NCI-H128 (cell line): ENCODE data around the gene KCND3.
A peak's percentile ranks its signal among the peaks of the same experiment; 100 is the strongest.

Source experiments
- DNase-seq: peaks from one replicate; lab custom pipeline; 2025; ENCODE audit not compliant: unreplicated experiment; lab: John Stamatoyannopoulos, UW

Gene KCND3

DNA sequence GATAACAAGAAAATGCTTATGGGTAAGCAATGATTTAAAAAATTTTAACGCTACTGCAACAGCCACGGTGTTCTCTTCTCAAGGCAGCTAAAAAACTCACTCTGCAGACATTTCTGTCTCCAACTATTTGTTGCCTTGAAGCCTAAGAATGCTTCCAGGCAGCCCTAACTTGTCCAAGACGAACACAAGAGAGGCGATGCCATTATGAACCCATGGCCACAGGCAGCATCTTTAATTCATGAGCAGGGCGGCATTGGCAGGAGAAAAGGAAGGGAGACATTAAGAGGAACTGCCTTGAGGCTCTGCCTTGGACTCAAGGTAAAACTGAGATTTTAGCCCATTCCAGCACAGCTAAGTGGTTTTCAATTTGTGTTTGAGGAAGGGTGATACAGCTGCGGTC lies 67.5 kb downstream of the KCND3 start:
- no peak for DNase-seq

DNA sequence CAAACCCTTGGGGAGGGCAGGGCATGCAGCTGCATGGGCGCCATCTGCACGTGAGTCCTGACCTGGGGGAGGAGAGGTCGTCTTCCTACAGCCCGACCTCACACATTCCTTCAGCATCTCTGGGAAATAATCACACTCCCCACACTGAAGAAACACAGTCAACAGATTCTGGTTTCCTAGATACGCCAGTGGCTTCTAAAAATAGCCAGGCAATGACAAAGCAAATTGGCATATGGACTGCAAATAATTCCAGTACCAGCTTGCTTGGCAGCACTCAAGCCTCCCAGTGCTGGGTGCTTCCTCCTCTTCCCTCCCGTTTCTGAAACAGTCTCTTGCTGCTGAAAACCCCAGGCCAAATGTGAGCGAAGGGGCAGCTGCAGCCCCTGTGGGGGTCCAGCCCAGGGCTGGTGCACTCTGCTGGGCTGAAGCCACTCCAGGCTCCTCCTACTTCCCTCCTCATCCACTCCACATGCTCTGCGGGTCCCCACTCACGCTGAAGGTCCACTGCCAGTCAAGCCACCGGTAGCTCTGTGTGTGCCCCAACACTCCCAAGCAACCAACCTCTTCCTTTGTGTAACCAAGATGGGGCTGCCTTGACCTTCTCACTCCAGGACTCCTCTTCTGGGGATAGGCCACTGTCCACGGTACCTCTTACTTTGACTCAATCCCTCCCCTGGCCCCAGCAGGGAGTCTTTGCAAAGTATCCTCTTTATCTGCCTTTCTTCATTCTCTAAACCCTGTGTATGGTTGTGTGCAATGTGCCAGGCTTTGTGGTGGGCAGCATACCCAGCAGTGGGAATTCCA lies 69.0 kb downstream of the KCND3 start:
- no peak for DNase-seq

DNA sequence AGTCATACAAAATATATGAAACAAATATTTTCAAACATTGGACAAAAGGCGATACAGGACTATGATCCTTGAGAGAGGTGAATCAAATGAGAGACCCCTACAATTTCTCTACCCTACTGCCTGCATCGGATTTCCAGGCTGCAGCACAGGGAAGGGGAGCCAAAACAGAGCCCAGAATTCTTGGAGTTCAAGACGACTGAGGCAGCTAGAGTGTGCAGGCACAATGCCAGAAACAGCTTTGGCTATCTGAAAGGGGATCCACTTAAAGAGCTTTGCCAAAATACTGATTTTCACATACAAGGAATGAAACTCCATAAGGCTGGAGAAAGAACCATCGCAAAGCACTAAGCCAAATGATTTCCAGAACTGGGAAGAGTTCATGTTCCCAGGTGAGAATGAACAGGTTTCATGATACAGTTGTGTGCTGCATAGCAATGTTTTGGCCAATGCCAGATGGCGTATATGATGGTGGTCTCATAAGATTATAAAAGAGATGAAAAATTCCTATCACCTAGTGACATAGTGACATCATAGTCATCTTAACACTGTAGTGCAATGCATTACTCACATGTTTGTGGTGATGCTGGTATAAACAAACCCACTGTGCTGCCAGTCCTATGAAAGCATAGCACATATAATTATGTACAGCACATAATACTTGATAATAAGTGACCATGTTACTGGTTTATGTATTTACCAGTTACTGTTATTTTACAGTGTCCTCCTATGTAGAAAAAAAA lies 77.5 kb downstream of the KCND3 start:
- DNase-seq, result no peak

DNA sequence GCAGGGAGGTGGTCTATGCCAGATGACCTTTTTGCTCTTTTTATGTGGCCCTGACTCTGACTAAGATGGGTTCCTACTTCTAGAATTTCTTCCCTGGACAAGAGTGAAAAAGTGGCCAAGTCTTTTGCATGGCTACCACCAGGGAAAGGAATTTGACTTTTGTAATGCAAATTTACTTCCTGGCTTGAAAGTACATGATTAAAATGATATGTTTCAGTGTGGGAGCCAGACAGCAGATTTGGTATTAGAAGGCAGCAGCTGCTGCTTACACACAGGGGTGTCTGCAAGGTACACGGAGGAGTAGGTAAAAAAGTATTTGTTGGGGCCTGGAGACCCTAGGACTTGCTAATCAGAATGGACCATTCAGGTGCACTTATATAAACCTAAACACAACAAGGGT lies 78.4 kb downstream of the KCND3 start:
- DNase-seq, result no peak

DNA sequence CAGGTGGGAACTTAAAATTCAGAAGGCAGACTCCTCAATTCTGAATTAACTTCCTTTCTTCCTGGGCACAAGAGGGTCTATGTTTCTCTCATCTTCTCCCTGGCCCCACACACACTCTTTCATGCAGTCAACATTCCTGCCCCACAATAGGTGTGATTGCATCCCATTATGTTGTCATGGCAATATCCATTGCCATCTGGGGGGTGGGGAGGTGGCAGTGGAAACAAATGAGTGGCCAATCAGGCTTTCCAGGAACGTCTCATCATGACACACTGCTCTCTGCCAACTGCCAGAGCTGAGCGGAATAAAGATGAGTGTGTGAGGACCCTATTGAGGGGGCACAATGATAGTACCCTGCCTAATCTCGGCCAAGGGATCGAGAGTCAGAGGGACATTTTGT lies 80.4 kb downstream of the KCND3 start:
- DNase-seq, result no peak

DNA sequence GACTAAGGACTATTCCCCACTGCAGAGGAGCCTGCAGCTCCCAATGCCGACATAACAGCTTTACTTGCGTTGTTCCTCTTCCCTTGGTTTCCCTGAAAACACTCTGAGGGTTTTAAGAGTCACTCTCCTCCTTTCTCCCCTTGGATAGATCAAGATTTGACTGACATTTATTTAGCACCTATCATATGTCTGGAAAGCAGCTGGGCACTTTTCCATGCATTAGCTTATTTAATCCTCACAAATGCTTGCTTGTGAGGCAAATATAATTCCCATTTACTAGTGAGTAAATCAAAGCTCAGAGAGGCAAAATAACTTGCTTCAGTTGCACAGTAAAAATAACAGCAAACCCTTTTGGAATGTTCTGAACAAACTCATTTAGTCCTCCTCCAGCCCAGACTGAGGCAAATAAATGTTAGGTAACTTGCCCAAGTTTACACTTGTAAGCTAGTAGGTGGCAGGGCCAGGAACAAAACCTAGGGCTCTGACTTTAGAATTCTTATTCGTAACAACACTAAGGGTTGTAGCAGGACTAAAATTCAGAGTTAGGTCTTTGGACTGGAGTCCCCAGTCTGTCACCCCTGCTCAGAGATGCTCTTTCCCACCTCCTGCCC lies 81.4 kb downstream of the KCND3 start:
- no peak for DNase-seq

DNA sequence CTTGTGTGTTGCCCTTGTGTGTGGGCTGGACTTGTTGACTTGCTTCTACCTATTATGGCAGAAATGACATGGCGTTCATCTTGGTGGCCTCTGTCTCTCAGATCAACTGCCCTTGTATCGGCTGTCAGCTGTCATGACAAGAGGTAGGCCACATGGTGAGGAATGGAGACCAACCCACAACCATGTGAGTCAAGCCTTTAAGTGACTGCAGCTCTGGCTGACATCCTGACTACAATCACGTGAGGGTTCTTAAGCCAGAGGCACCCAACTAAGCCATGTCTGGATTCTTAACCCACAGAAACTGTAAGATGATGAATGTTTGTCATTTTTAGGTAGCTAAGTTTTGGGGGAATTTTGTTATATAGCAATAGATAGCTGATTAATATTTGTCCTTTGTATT lies 82.1 kb downstream of the KCND3 start:
- DNase-seq, result no peak

DNA sequence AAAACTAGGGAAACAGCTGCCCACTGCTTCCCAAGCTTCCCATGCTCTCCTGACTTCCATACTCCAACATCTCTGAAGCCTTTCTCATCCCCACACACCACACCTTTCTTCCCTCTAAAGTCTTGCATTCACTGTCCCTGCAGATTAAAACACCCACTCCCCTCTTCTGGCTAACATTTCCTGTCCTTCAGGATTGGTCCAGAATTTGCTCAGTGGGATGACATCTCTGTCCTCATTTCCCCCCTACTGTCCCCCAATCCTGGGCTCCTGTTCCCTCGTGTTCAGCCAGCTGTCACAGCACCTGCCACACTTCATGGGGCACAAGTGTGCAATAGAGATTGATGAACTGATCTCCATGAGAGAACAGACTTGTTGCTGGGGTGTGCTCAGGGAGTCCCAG lies 82.7 kb downstream of the KCND3 start:
- DNase-seq, result no peak

DNA sequence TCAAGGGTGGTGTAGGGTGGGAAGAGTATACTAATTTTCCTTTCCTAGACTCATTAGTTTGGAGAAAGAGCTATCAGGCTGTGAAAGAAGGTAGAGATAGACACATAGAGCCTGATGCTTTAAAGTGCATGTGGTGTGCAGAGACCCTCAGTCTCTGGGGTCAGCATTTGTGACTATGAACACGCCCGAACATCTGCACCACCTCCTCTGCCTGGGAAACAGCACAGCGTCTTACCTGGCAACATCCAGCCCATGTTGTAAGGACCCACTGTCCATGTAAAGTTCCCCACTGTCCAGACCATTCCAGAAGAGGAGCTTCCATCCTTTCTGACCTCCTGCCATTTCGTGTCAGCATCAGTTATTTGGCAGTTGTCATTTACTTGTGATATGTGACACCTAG lies 83.4 kb downstream of the KCND3 start:
- DNase-seq, result no peak

DNA sequence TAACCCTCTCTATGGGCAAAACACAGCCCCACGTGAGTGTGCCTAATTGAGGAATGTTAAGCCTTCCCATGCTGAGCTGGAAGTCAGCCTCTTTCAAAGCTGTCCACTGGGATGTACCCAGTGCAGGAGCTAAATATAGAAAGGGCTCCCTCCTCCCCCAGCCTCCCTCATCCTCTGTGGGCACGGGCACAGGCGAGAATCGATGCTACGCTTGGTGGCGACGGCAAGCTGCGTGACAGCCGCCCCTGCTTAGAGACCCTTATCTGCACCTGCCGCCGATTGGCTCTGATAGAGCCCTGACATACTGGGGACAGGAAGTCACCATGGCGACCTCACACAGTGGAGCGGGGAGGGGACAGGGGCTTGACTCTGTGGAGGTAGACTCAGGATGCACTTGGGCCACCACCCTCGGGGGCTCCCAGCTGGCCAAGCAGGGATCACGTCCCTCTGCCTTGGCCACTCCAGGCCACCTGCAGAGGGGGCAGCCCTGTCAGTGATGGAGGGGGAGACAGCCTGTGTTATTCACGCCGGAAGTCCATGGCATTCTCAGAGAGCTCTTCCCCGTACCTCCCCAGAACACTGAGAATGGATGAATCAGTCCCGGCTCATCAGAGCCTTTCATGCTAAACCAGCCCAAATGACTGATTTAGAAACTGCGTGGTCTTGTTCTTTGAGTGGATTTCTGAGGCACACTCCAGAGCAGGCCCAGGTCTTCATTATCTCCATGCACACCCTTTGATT lies 84.8 kb downstream of the KCND3 start:
- peak; percentile 73 for DNase-seq

DNA sequence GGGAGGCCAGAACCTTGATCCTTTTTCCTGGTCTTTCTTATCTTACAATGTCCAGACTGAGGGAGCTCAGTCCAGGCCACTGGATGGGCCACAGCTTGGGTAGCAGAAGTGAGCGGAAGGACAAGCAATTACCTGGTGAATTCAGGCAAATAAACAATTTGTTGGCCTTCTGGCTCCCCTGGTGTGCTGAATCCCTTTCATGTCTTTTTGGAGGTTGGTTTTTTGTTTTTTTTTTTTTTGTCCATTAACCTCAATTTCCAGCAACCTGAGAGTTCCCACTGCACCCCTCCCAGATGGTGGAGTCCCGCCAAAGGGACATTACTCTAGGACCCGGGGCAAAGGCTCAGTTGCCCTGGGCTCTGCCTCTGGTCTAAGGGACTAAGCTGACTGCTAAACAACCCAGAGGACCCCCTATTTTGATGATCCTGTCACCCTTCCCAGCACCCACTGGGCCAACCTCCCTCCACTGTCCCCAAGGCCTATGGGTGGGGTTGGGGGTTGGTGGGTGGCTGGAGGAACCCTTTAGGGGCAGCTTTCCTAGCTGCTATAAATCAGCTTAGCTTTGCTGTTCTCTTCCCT lies 85.5 kb downstream of the KCND3 start:
- no peak for DNase-seq

DNA sequence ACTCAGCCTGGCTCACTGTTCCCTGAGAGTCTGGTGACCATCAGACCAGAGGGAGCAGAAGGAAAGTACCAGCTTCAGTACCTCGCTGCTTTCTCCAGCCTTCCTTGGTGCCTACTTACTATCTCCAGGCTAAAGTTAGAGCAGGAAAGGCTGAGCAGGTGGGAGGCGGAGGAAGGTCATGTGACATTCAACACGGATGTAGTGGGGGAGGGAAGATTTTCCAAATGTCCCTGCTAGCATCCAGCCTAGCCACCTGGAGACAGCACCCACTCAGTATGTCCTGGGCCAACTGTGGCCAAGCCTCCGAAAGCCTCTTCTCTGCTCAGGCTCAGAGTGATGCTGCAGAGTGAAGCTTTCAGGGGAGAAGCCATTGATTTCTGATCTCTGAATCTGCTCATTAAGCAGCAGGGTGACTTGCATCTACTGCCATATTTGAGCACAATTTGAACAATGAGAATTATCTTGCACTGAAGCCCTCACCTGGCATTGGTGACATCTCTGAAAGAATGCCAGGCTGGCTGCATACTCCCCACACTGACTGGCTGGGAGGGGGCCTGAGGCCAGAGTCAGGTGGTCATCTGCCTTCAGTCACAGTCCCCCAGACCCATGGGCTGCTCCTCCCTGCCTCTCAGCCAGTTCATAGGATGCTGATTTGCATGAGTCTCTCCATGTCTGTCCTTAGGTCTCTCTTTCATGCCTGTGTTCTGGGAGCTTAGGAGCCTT lies 86.2 kb downstream of the KCND3 start:
- no peak for DNase-seq

DNA sequence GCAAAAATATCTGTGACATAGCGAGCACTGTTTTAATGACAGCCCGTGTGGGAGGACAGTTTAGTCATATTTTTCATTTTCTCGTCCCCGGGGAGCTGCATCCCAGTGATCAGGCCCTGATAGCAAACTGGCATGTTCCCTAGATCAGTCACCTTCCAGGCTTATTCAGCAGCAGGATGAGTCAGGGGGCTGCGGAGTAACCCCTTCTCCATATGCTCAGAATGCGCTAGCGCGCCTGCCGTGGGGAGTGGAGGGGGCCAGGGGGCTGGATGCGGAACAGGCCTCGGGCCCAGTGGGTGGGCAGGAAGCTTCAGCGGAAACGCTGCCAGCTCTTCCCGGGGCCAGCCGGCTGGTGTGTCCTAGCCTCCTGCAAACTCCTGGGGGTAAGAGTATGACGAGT lies 94.0 kb downstream of the KCND3 start:
- DNase-seq, result no peak

DNA sequence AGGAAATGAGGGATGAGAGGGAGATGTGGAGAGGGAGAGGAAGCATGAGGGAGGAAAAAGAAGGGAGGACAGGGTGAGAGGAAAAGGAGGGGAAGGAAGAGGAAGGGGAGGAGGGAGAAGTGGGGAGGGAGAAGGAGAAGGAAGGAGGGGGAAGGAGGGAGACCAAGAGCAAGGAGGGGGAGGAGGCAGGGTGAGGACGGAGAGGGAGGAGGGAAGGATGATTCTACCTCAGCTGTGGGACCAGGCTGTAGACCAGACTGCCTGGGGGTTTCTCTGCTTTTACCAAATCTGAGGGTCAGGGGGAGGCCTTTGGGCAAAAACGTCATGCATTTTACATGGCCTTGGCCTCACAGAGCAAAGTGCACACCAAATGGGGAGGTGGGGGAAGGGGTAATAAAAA lies 94.5 kb downstream of the KCND3 start:
- DNase-seq, result no peak

DNA sequence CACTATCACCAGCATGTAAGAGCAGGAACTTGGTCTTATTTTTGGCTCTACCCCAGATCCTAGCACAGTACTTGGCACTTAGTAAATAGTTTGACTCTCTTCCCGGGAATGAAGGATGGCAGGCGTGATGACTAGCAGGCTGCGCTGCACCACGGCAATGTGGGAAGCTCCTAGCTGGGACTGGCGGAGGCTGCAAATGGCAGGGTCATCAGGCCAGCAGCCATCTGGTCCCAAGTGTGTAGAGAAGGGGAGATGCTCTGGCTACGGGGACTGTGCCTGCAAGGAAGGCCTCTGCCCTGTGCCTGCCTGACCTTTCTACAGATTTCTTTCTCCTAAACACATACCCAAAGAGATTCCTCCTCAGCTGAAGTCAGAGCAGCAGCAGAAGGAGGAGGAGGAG lies 95.0 kb downstream of the KCND3 start:
- DNase-seq, result no peak

DNA sequence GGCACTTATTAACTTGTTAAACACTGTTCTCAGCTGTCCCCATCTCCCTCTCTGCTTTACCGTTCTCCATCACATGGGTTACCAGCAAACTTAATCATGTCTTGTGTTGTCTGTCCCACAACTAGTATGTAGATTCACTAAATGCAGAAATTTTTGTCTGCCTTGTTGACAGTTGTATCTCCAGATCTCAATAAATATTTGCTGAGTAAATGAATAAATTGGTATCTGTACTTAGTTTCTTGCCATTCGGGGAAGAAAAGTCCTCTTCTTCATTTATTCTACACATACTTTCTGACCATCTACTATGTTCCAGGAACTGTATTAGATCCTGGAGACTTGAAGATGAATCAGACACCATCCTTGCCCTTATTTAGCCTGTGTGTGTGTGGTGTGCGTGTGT lies 97.9 kb downstream of the KCND3 start:
- no peak for DNase-seq

DNA sequence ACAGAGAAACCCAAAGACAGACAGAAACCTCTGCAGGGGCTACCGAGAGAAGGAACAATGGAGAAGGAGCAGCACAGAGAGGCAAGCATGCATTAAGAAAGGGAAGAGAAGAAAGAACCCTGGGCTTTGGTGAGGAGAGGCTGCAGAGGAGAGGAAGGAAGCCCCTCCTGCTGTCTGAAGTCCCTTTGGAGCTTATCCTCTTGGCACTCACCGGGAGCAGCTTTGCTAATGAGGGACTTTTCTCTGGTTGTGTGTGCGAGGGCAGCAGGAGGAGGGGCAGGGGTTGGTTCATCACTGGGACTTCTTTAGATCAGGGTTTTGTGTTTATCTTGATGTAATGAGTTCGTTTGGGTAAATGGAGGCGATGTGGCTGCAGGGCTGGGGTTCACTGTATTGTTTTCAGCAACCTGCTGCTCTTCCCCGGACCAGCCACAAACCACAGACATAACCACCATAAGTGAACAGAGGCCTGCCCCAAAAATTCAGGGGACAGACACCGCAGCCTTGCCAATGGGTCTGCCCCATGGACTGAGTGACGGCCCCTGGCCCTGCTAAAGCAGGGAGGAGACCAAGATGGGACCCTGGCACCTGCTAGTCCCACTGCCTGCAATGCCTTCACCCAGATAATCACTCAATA lies 100.6 kb downstream of the KCND3 start:
- no peak for DNase-seq

DNA sequence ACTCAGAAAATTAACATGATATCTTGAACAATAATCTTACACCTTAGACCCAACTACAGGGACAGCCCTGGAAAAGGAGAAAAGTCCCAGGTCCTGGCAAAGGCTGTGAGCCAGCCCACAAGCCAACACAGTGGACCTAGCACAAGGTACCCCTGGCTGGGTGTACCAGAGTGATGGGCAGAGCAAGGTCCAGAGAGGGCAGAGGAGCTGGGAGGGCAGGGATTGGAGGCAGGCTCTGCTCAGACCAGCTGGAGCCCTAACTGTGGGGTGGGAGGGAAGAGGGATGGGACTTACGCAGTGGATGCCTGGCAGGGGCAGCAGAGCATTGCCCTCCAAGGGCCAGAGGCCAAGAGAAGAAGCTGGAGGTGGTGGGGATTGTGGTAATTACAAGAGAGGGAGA lies 101.6 kb downstream of the KCND3 start:
- DNase-seq, result no peak

DNA sequence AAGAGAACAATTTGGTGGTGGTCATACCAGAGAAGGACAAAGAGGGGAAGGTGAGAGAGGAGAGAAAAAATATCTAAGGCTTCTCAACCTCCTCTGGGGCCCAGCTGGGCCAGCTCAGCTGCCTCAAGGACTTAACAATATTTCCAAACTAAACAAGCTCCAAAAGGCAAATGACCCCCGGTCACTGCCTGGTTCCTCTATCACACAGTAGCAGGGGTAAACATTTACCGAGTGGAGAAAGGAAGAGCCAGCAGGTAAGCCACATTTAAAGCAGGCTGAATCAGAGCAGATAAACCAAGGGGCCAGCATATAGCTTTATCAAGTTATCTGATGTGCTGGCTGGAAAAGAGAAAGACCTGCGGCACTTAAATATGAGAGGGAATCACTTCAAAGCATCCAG lies 102.1 kb downstream of the KCND3 start:
- no peak for DNase-seq

DNA sequence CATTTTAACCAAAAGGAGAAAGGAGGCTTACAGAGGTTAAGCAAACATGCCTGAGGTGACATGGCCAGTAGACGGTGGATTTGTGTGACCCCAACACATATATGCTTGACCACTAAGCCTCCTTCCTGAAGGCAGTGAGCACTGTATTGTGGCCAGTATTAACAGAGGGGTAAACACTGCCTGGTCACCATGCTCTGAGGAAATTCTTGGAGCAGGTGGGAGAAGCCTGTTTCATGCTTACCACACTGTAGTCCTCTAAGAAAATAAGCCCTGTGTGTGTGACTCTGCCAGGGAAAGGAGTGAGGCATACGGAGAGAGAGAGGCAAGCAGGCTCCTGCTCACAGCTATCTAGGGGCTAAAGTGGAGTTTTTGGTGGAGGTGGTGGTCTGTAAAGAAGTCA lies 102.7 kb downstream of the KCND3 start:
- DNase-seq, result no peak
